DND-41 (cell line): ENCODE data around the gene BBS9.

Experiments used
- ATAC-seq: fragments of 200-7000 bp; cut with Tn5 transposase; 3 replicates; pipeline ENCODE4 v1.9.1; 2021; ENCODE audit warnings: low read depth; ENCODE audit not compliant: insufficient read depth
- DNase-seq: peaks from one replicate; pipeline ENCODE4 v3.0.0-alpha.2; 2020
- H2AFZ ChIP-seq: 2 replicates; pipeline ENCODE4 v1.6.0; 2012; ENCODE audit warnings: low read depth, low read length
- H3K27ac ChIP-seq: 2 replicates; pipeline ENCODE4 v1.5.1; 2012; ENCODE audit warnings: low read length, inconsistent platforms
- H3K27me3 ChIP-seq: fragments of 200-600 bp; sonication (generic); 2 replicates; pipeline ENCODE4 v1.6.0; 2012; ENCODE audit warnings: low read length, mild to moderate bottlenecking, inconsistent platforms; ENCODE audit not compliant: insufficient read depth, poor library complexity
- H3K36me3 ChIP-seq: 2 replicates; pipeline ENCODE4 v1.5.1; 2012; ENCODE audit warnings: low read length, inconsistent platforms; ENCODE audit not compliant: insufficient read depth
- H3K4me1 ChIP-seq: 2 replicates; pipeline ENCODE4 v1.5.1; 2012; ENCODE audit warnings: mild to moderate bottlenecking, low read length; ENCODE audit not compliant: insufficient read depth
- H3K4me2 ChIP-seq: 2 replicates; pipeline ENCODE4 v1.6.0; 2012; ENCODE audit warnings: mild to moderate bottlenecking, moderate library complexity, low read length, inconsistent platforms; ENCODE audit not compliant: insufficient read depth
- H3K4me3 ChIP-seq, 2 experiments: fragments of 200-600 bp in 1 of 2; shearing (Covaris generic) in 1 of 2; 2 replicates each; pipeline ENCODE4 v1.5.1; 2012 to 2016; ENCODE audit warnings: inconsistent platforms in 2 of 2, low read length in 2 of 2, mild to moderate bottlenecking in 2 of 2, low read depth in 1 of 2, moderate library complexity in 1 of 2
- H3K79me2 ChIP-seq: 2 replicates; pipeline ENCODE4 v1.6.0; 2012; ENCODE audit warnings: low read length, inconsistent platforms; ENCODE audit not compliant: insufficient read depth
- H3K9ac ChIP-seq: 2 replicates; pipeline ENCODE4 v1.6.0; 2012; ENCODE audit warnings: low read depth, mild to moderate bottlenecking, inconsistent platforms, low read length, moderate library complexity
- H3K9me3 ChIP-seq: 2 replicates; pipeline ENCODE4 v1.5.1; 2012; ENCODE audit warnings: low read length, moderate library complexity, mild to moderate bottlenecking, inconsistent platforms; ENCODE audit not compliant: insufficient read depth, severe bottlenecking
- H4K20me1 ChIP-seq: 2 replicates; pipeline ENCODE4 v1.6.0; 2012; ENCODE audit warnings: low read length; ENCODE audit not compliant: insufficient read depth
- CTCF ChIP-seq: IDR thresholded peaks from 2 replicates; pipeline ENCODE4 v1.5.1; 2012; ENCODE audit warnings: borderline replicate concordance, low read length, moderate library complexity, mild to moderate bottlenecking; ENCODE audit not compliant: poor library complexity, severe bottlenecking; ENCODE audit errors: extremely low read depth
- EZH2 ChIP-seq: IDR thresholded peaks from 3 replicates; pipeline ENCODE4 v1.6.1; 2012; ENCODE audit warnings: borderline replicate concordance, low read depth, mild to moderate bottlenecking, moderate library complexity, low read length, inconsistent platforms; ENCODE audit not compliant: severe bottlenecking

BBS9 gene

GRCh38 chr7:33422825-33423645, 293.7 kb downstream of the BBS9 start:
- Histone ChIP-seq H3K27me3 (no peaks in the 10 kb centered on the region), H3K9ac (no peak overlapping the region), H3K9me3 (no peaks in the 10 kb centered on the region), H3K27ac (no peak overlapping the region), H4K20me1 (no peaks in the 10 kb centered on the region), H3K36me3 (no peaks in the 10 kb centered on the region), H3K79me2 (no peaks in the 10 kb centered on the region), H2AFZ (no peak overlapping the region), H3K4me2 (no peak overlapping the region), H3K4me3 (no peak overlapping the region), H3K4me1 (no peaks in the 10 kb centered on the region)
- ATAC-seq (no peak), DNase-seq (no peak)
- TF ChIP-seq EZH2 (no peak), CTCF (no peak)

- no peaks in the 10 kb centered on the region for H3K27me3 ChIP-seq
- no peak overlapping the region for H3K27ac ChIP-seq
- no peak for ATAC-seq
- H4K20me1 ChIP-seq: no peaks in the 10 kb centered on the region
- H3K4me3 ChIP-seq: no peak overlapping the region
- TF ChIP-seq EZH2 (no peak), CTCF (peak; percentile 24)
- no peaks in the 10 kb centered on the region for H3K79me2 ChIP-seq
- no peaks in the 10 kb centered on the region for H3K9me3 ChIP-seq
- no peak overlapping the region for H2AFZ ChIP-seq
- H3K36me3 ChIP-seq: no peaks in the 10 kb centered on the region
- no peak overlapping the region for H3K9ac ChIP-seq
- DNase-seq: no peak
- no peaks in the 10 kb centered on the region for H3K4me1 ChIP-seq
- H3K4me2 ChIP-seq: no peak overlapping the region
Measured at GRCh38 chr7:33423646-33424020, 294.3 kb downstream of the BBS9 start.

GRCh38 chr7:33425395-33425794, 296.0 kb downstream of the BBS9 start:
- Histone ChIP-seq H3K9me3 (no peaks in the 10 kb centered on the region), H3K4me2 (no peak overlapping the region), H2AFZ (no peak overlapping the region), H3K36me3 (no peaks in the 10 kb centered on the region), H3K27me3 (no peaks in the 10 kb centered on the region), H3K4me3 (no peak overlapping the region), H3K27ac (no peak overlapping the region), H3K9ac (no peak overlapping the region), H4K20me1 (no peaks in the 10 kb centered on the region), H3K4me1 (no peaks in the 10 kb centered on the region), H3K79me2 (no peaks in the 10 kb centered on the region)
- DNase-seq (no peak), ATAC-seq (no peak)
- TF ChIP-seq EZH2: no peak
- no peak for TF ChIP-seq CTCF
